GM12875 (cell line): Measurements from ENCODE around the gene TTC38.

Experiments
- H3K4me3 ChIP-seq: one replicate; pipeline ENCODE4 v1.5.1; 2011; ENCODE audit warnings: low read depth, low read length, control low read depth
- TF ChIP-seq, protein P1 (sequence below): IDR thresholded peaks from 2 replicates; pipeline ENCODE4 v1.5.1; 2011; ENCODE audit warnings: low read depth, mild to moderate bottlenecking, control low read depth, inconsistent platforms, low read length, moderate library complexity, borderline replicate concordance; ENCODE audit not compliant: insufficient read depth

TTC38 gene

GRCh38 chr22:46267431-46268279 lies at the start of gene TTC38:
Gene TTC38, plus strand, starts transcription at chr22:46268008. Its CDS starts 32 bp downstream, at chr22:46268040.
- TF ChIP-seq, protein P1, sequence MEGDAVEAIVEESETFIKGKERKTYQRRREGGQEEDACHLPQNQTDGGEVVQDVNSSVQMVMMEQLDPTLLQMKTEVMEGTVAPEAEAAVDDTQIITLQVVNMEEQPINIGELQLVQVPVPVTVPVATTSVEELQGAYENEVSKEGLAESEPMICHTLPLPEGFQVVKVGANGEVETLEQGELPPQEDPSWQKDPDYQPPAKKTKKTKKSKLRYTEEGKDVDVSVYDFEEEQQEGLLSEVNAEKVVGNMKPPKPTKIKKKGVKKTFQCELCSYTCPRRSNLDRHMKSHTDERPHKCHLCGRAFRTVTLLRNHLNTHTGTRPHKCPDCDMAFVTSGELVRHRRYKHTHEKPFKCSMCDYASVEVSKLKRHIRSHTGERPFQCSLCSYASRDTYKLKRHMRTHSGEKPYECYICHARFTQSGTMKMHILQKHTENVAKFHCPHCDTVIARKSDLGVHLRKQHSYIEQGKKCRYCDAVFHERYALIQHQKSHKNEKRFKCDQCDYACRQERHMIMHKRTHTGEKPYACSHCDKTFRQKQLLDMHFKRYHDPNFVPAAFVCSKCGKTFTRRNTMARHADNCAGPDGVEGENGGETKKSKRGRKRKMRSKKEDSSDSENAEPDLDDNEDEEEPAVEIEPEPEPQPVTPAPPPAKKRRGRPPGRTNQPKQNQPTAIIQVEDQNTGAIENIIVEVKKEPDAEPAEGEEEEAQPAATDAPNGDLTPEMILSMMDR = no peak
- peak within 1 kb of the TSS; percentile 79 for H3K4me3 ChIP-seq

DNA sequence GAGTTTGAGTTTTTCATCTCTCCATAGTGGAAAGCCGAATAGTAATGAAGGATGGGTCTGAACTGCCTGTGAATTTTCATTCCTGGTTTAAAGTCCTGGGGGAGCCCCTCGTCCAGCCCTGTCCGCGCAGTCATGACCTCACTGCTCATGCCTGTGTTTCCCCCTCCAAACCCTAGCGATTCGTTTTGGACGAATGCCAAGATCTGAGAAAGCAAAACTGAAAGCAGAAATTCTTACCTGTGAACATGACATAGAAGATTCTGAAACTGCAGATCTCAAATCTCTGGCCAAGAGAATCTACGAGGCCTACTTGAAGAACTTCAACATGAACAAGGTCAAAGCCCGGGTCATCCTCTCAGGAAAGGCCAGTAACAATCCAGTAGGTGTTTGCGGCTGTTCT lies 48.2 kb upstream of the TTC38 start:
- no peak overlapping the region for H3K4me3 ChIP-seq
- TF ChIP-seq, protein P1 = no peak

- H3K4me3 ChIP-seq = no peak overlapping the region
- TF ChIP-seq, protein P1 = no peak
Observed at GRCh38 chr22:46220921-46221320, 46.9 kb upstream of the TTC38 start.

DNA sequence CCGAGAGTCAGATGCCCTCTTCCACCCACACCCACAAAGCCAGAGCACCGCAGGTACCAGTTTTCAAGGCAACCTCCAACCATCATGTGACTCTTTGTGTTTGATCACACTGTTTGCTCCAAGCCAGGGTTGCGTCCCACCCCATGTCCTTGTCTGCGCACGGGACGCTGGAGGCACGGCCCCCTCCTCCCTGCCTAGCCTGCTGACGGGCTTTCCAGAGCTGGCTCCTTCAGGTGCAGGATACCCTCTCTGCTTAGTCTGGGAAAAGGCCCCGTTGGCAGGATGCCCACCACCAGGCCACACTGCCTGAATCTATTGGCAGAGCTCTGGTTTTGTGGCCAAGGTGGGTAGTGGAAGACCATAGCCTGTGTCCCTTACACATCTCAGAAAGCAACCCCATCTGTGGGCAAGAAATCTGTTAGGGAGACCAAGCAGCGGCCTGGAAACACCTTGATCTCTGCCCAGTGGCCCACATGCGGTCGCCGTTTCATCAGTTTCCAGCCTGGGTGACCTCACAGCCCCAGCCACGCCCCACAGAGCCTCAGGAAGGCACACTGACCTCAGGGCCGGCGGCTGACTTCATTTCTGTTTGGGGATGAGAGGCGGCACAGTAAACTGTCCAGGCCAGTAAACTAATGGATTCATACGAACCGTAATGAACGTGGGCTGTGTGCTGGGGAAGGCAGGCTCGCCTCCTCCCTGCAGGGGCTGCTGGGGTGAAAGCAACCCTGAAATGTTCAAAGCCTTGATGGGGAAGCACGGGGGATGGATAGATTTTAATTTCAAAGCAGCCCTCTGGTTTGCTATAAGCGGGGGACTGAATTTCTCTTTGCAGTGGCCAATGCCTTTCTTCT lies 43.5 kb upstream of the TTC38 start:
- TF ChIP-seq, protein P1 = no peak
- H3K4me3 ChIP-seq = no peak overlapping the region

GRCh38 chr22:46224898-46225290 lies 42.9 kb upstream of the TTC38 start:
- no peak overlapping the region for H3K4me3 ChIP-seq
- TF ChIP-seq, protein P1 = no peak

- TF ChIP-seq, protein P1 = no peak
- no peak overlapping the region for H3K4me3 ChIP-seq
Observed at GRCh38 chr22:46225631-46226030, 42.2 kb upstream of the TTC38 start.
